ENCODE measurements around the gene PRR20A.
"Not testable (repeated sequence)": the region's sequence is repeated elsewhere in the genome, so short reads cannot be mapped to it uniquely, and the experiment has no call there.

Gene PRR20A

GRCh38 chr13:57166897-57167296, 26.2 kb downstream of the PRR20A start, which contains the start of gene PRR20E:
Gene PRR20E (plus strand): TSS chr13:57167197. CDS start chr13:57167584, 387 bp downstream.
- not testable (repeated sequence) for H3K9me3 ChIP-seq (ENCODE audit: low read depth, low read length)

GRCh38 chr13:57191667-57192066, 50.9 kb downstream of the PRR20A start:
- Histone ChIP-seq H3K4me3 (no peak overlapping the region), H3K9me3 (ENCODE audit: low read depth, low read length) (no peaks in the 10 kb centered on the region), H3K9ac (ENCODE audit: insufficient read length) (no peak overlapping the region), H3K36me3 (ENCODE audit: insufficient read depth, low read length) (no peaks in the 10 kb centered on the region), H3K27ac (no peak overlapping the region)
- TF ChIP-seq FOXP2 (optimal IDR thresholded peaks at IDR 0.05; ENCODE audit: control extremely low read depth, extremely low read length, insufficient read depth), result no peak
- TF ChIP-seq POLR2AphosphoS5 (IDR thresholded peaks at IDR 0.05; ENCODE audit: borderline replicate concordance, low read depth, low read length), result no peak
- no peak for TF ChIP-seq EZH2 (IDR thresholded peaks at IDR 0.05)
- DNase-seq (ENCODE audit: low read depth, low spot score), result no peak

More at GRCh38 chr13:57166897-57167296, 26.2 kb downstream of the PRR20A start, which contains the start of gene PRR20E:
- not testable (repeated sequence) for DNase-seq (ENCODE audit: low read depth, low spot score); H3K36me3 ChIP-seq (ENCODE audit: insufficient read depth, low read length); H3K9ac ChIP-seq (ENCODE audit: insufficient read length); H3K27ac ChIP-seq; H3K4me3 ChIP-seq
